K562 (cell line): Measurements from ENCODE around the gene ANGPTL3. TPM values are rescaled to one million over a fixed set of nuclear protein-coding genes. Genes with fewer than 3 reads are reported as not detected.

Experiments used
- ATAC-seq: fragments of 200-7000 bp; cut with Tn5 transposase; 3 replicates; pipeline ENCODE4 v1.9.1; 2020; ENCODE audit warnings: moderate library complexity
- BruUV-seq: library from RNA; stranded (reverse); fragments of 400-500 nt; replicated peaks from 2 replicates; lab custom pipeline; 2021; lab: Mats Ljungman, UMichigan
- CTCF ChIA-PET: fragments of 300-600 bp; formaldehyde crosslinking; extraction: SDS; loops from one replicate; lab custom pipeline; 2021; ENCODE audit warnings: low intra/inter-chr PET ratio; lab: Yijun Ruan, JAX
- POLR2A ChIA-PET: fragments of 300-600, 350-650 bp; sonication (Branson Sonifier 250); formaldehyde crosslinking; extraction: SDS; loops from one replicate; lab custom pipeline; 2021; ENCODE audit warnings: antibody characterized with exemption, inconsistent platforms; lab: Yijun Ruan, JAX
- DNase-seq, 4 experiments: peaks; one replicate each; pipeline versions ENCODE4 v3.0.0 to v3.0.0-alpha.2; 2011 to 2018; ENCODE audit warnings: low spot score in 3 of 4, mixed read lengths in 3 of 4; ENCODE audit errors: extremely low read depth in 1 of 4
- FAIRE-seq: peaks from 2 replicates; lab custom pipeline; 2011; peaks lifted over from hg19 to GRCh38; lab: Jason Lieb, UNC
- H2AFZ ChIP-seq: 2 replicates; pipeline ENCODE4 v1.6.0; 2011; ENCODE audit warnings: low read depth, low read length, control low read depth, inconsistent platforms
- H3K27ac ChIP-seq: fragments of 200-600 bp; 3 replicates; pipeline ENCODE4 v1.8.0; 2011; ENCODE audit warnings: low read depth, mild to moderate bottlenecking, control low read depth, inconsistent platforms, low read length, moderate library complexity, mixed read lengths; ENCODE audit errors: extremely low read depth
- H3K27me3 ChIP-seq, 2 experiments: fragments of 300-600 bp in 1 of 2; 2 replicates in 1 of 2; 3 replicates in 1 of 2; pipeline versions ENCODE4 v1.6.0 to v1.8.0; 2011; ENCODE audit warnings: inconsistent platforms in 2 of 2, low read length in 2 of 2, mild to moderate bottlenecking in 1 of 2, mixed read lengths in 1 of 2, moderate library complexity in 1 of 2; ENCODE audit not compliant: control insufficient read depth in 2 of 2, insufficient read depth in 2 of 2
- H3K36me3 ChIP-seq: fragments of 300-600 bp; 3 replicates; pipeline ENCODE4 v1.8.0; 2011; ENCODE audit warnings: mild to moderate bottlenecking, low read length, inconsistent platforms; ENCODE audit not compliant: control insufficient read depth, insufficient read depth
- H3K4me1 ChIP-seq, 2 experiments: fragments of 200-600 bp in 1 of 2; replicated peaks in 1 of 2; 2 replicates in 1 of 2; 3 replicates in 1 of 2; pipeline versions ENCODE4 v1.5.1 to v1.8.0; 2011; ENCODE audit warnings: inconsistent platforms in 2 of 2, low read length in 2 of 2, mild to moderate bottlenecking in 1 of 2, mixed read lengths in 1 of 2, moderate library complexity in 1 of 2; ENCODE audit not compliant: control insufficient read depth in 2 of 2, insufficient read depth in 2 of 2
- H3K4me2 ChIP-seq: 2 replicates; pipeline ENCODE4 v1.6.1; 2011; ENCODE audit warnings: low read length, control low read depth, inconsistent platforms, mixed read lengths; ENCODE audit not compliant: insufficient read depth
- H3K4me3 ChIP-seq: fragments of 200-600 bp; sonication (generic), shearing (Covaris generic); 2 replicates; pipeline ENCODE4 v1.5.1; 2016; ENCODE audit warnings: control low read depth, inconsistent platforms
- H3K79me2 ChIP-seq: fragments of 200-600 bp; 3 replicates; pipeline ENCODE4 v1.8.0; 2011; ENCODE audit warnings: low read length, inconsistent platforms; ENCODE audit not compliant: control insufficient read depth, insufficient read depth
- H3K9ac ChIP-seq, 2 experiments: 2 replicates each; pipeline versions ENCODE4 v1.6.0 to v1.6.1; 2011; ENCODE audit warnings: low read depth in 2 of 2, low read length in 2 of 2, control low read depth in 1 of 2, inconsistent platforms in 1 of 2, mild to moderate bottlenecking in 1 of 2, mixed read lengths in 1 of 2; ENCODE audit not compliant: insufficient read depth in 1 of 2
- H3K9me1 ChIP-seq: one replicate; pipeline ENCODE4 v1.6.0; 2011; ENCODE audit warnings: inconsistent platforms, mild to moderate bottlenecking, low read length, moderate library complexity; ENCODE audit not compliant: control insufficient read depth, insufficient read depth
- H3K9me3 ChIP-seq: replicated peaks from 2 replicates; pipeline ENCODE4 v1.5.1; 2011; ENCODE audit warnings: low read depth, low read length, inconsistent platforms; ENCODE audit not compliant: control insufficient read depth, insufficient read depth
- H4K20me1 ChIP-seq: replicated peaks from 2 replicates; pipeline ENCODE4 v1.6.1; 2011; ENCODE audit warnings: low read length, inconsistent platforms, mixed read lengths; ENCODE audit not compliant: control insufficient read depth, insufficient read depth
- KAT7 ChIP-seq: sonication (generic); formaldehyde crosslinking; IDR thresholded peaks from 2 replicates; pipeline ENCODE4 v1.8.0; 2022; ENCODE audit warnings: missing genetic modification reagents, mild to moderate bottlenecking, borderline replicate concordance
- MTA2 ChIP-seq: fragments of 450-650 bp; IDR thresholded peaks from 2 replicates; pipeline ENCODE4 v1.6.1; 2016; ENCODE audit warnings: low read depth
- RBM15 ChIP-seq: fragments of 200-400 bp; formaldehyde crosslinking; IDR thresholded peaks from 2 replicates; pipeline ENCODE4 v1.6.1; 2018; ENCODE audit warnings: mild to moderate bottlenecking, low read length, moderate library complexity; ENCODE audit not compliant: insufficient read depth
- RBM25 ChIP-seq: fragments of 200-400 bp; formaldehyde crosslinking; IDR thresholded peaks from 2 replicates; pipeline ENCODE4 v1.6.1; 2018; ENCODE audit warnings: low read length, low read depth, moderate library complexity; ENCODE audit not compliant: severe bottlenecking
- SREBF2 ChIP-seq: sonication (generic); formaldehyde crosslinking; IDR thresholded peaks from 2 replicates; pipeline ENCODE4 v1.4.0; 2020; ENCODE audit warnings: mild to moderate bottlenecking, missing genetic modification reagents
- SUPT5H ChIP-seq: fragments of 450-650 bp; IDR thresholded peaks from 2 replicates; pipeline ENCODE4 v1.6.1; 2016
- TCF7 ChIP-seq: sonication (generic); IDR thresholded peaks from 2 replicates; pipeline ENCODE4 v1.6.1; 2016; ENCODE audit warnings: antibody characterized with exemption, borderline replicate concordance
- ZBED1 ChIP-seq: IDR thresholded peaks from 2 replicates; pipeline ENCODE4 v1.6.1; 2014
- ZEB2 ChIP-seq: fragments of 450-650 bp; IDR thresholded peaks from 2 replicates; pipeline ENCODE4 v1.6.1; 2016
- ZNF121 ChIP-seq: sonication (generic); formaldehyde crosslinking; conservative IDR thresholded peaks from 2 replicates; pipeline ENCODE4 v1.8.0; 2022; ENCODE audit warnings: missing genetic modification reagents
- ZNF140 ChIP-seq: fragments of 250-450 bp; sonication (Bioruptor Pico); IDR thresholded peaks from 2 replicates; pipeline ENCODE4 v1.8.0; 2021; ENCODE audit warnings: moderate library complexity, mild to moderate bottlenecking, inconsistent platforms
- ZNF253 ChIP-seq: fragments of 250-450 bp; sonication (Bioruptor Pico); conservative IDR thresholded peaks from 2 replicates; pipeline ENCODE4 v1.6.1; 2021; ENCODE audit warnings: mild to moderate bottlenecking
- WGBS: fragments of 100-300 bp; shearing (Covaris generic); methylation state at CpG from one replicate; pipeline ENCODE4 v1.1.6; 2016; ENCODE audit warnings: low coverage, mixed read lengths; ENCODE audit not compliant: insufficient coverage; ENCODE audit errors: missing lambda C conversion rate; 5-methylcytosine and 5-hydroxymethylcytosine counted together
- in situ Hi-C: fragments of 300-500 bp; cut with MboI; formaldehyde crosslinking; loops from 4 replicates; pipeline ENCODE4 v1.15.0; 2018; ENCODE audit warnings: inconsistent platforms, mixed read lengths
- intact Hi-C: fragments of 100-400 bp; cut with micrococcal nuclease; formaldehyde crosslinking; loops from 2 replicates; pipeline ENCODE4 v1.14.2; 2022
- polyA plus RNA-seq, 8 experiments: library from polyadenylated mRNA; depleted of rRNA in 4 of 8; stranded (reverse) in 5 of 8; unstranded in 3 of 8; fragments of >200 nt; fragmentation: Nextera tagmentation in 2 of 8; fragmentation: Illumina TruSeq in 1 of 8; extraction: Ambion mirVana in 2 of 8; extraction: Trizol in 1 of 8; gene quantifications; 2 replicates each; pipeline versions ENCODE4 v1.2.1 to v1.2.3, GENCODE V29; 2011 to 2014; ENCODE audit warnings: inconsistent platforms in 1 of 8, missing spikeins in 1 of 8
- total RNA-seq, 7 experiments: library from RNA; depleted of rRNA in 6 of 7; stranded (reverse); fragments of >200 nt in 6 of 7; fragmentation: Illumina TruSeq in 2 of 7; extraction: Trizol in 2 of 7; gene quantifications; 2 replicates each; pipeline versions ENCODE4 v1.2.1 to v1.2.3, GENCODE V29; 2011 to 2021; ENCODE audit warnings: low replicate concordance in 1 of 7
- TF ChIP-seq, protein P1 (sequence below): fragments of 250-450 bp; sonication (Bioruptor Pico); IDR thresholded peaks from 2 replicates; pipeline ENCODE4 v1.8.0; 2022; ENCODE audit warnings: moderate library complexity, mild to moderate bottlenecking, inconsistent platforms
- TF ChIP-seq, protein P2 (sequence below): sonication (generic); IDR thresholded peaks from 2 replicates; pipeline ENCODE4 v1.6.1; 2016

Gene ANGPTL3
- total and polyA plus RNA-seq, 9 of the 15 experiments (the other 6 are each of a cell fraction or from before 2014, with no cell fraction given), result not detected

DNA sequence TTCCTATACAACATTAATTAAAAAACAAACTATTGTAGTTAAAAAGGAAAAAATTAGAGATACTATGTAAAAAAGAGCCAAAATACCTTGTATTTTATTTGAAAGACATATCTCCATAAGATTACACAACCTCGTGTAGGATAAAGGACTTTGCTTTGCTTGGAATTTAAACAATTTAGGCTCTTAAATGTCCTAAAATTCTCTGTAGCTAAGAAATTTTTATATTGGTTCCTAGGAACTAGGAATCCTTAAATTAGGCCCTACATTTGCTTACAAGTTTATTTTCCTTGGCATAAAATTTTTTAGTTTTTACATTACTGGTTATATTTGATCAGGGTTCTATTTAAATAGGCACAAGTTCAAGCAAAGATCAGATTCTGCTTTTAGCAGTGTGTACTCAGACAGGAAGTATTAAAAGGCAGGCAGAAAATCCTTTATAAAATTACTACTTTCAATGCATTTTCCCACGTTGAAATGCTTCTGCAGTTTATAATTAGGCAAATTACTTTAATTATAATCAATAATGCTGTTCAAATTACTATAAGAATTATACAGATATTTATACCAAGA is 3.4 kb upstream of the ANGPTL3 start:
- H3K27ac ChIP-seq, result no peak overlapping the region
- 15% methylated on average over 2 of the region's 2 CpGs for WGBS

DNA sequence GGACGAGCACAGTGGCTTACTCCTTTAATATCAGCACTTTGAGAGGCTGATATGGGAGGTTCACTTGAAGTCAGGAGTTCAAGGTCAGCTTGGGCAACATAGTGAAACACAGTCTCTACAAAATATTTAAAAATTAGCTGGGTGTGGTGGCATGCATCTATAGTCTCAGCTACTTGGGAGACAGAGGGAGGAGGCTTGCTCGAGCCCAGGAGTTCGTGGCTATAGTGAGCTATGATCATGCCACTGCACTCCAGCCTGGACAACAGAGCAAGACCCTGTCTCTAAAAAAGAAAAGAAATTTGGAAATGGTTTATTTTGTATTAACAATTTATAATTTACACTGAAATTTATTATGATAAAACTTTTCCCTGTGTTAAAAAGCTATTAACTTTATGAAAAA is 1.7 kb upstream of the ANGPTL3 start:
- intact Hi-C loops, result no loop called here
- ChIA-PET CTCF (no interaction called here), POLR2A (no interaction called here)
- Histone ChIP-seq H3K9ac (no peak overlapping the region), H3K27ac (no peak overlapping the region), H3K4me1 (no peaks in the 10 kb centered on the region), H3K36me3 (no peaks in the 10 kb centered on the region), H3K27me3 (no peaks in the 10 kb centered on the region), H4K20me1 (no peaks in the 10 kb centered on the region), H3K79me2 (no peaks in the 10 kb centered on the region), H3K9me1 (no peaks in the 10 kb centered on the region), H3K9me3 (no peaks in the 10 kb centered on the region), H3K4me3 (no peak overlapping the region), H3K4me2 (no peak overlapping the region), H2AFZ (no peak overlapping the region)
- in situ Hi-C loops, result no loop called here
- no peak for DNase-seq
- no TSS peak for BruUV-seq
- 17% methylated on average over 2 of the region's 3 CpGs for WGBS
- no peak for TF ChIP-seq ZNF140 (CRISPR knock-in tag)
- peak; percentile 33; the same call in 1 of the 2 replicates for TF ChIP-seq ZNF121 (CRISPR knock-in tag)
- TF ChIP-seq ZNF253, result no peak
- TF ChIP-seq RBM15, result no peak
- TF ChIP-seq MTA2, result no peak
- no peak for TF ChIP-seq ZBED1
- TF ChIP-seq, protein P1, sequence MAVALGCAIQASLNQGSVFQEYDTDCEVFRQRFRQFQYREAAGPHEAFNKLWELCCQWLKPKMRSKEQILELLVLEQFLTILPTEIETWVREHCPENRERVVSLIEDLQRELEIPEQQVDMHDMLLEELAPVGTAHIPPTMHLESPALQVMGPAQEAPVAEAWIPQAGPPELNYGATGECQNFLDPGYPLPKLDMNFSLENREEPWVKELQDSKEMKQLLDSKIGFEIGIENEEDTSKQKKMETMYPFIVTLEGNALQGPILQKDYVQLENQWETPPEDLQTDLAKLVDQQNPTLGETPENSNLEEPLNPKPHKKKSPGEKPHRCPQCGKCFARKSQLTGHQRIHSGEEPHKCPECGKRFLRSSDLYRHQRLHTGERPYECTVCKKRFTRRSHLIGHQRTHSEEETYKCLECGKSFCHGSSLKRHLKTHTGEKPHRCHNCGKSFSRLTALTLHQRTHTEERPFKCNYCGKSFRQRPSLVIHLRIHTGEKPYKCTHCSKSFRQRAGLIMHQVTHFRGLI, result no peak
- FAIRE-seq, result no peak
- no peak for ATAC-seq

More for the DNA sequence above, 3.4 kb upstream of the ANGPTL3 start:
- Histone ChIP-seq H3K4me2 (no peak overlapping the region), H3K36me3 (no peaks in the 10 kb centered on the region), H3K27me3 (no peaks in the 10 kb centered on the region), H3K9me3 (no peaks in the 10 kb centered on the region), H2AFZ (no peak overlapping the region), H3K79me2 (no peaks in the 10 kb centered on the region), H4K20me1 (no peaks in the 10 kb centered on the region), H3K9me1 (no peaks in the 10 kb centered on the region), H3K4me1 (no peaks in the 10 kb centered on the region), H3K4me3 (no peak overlapping the region), H3K9ac (no peak overlapping the region)
- ChIA-PET CTCF (no interaction called here), POLR2A (no interaction called here)
- TF ChIP-seq SUPT5H, result no peak
- no peak for TF ChIP-seq ZEB2
- no peak for TF ChIP-seq KAT7 (CRISPR knock-in tag)
- TF ChIP-seq SREBF2 (CRISPR knock-in tag), result no peak
- no peak for TF ChIP-seq TCF7
- no peak for TF ChIP-seq RBM25
- TF ChIP-seq, protein P2, sequence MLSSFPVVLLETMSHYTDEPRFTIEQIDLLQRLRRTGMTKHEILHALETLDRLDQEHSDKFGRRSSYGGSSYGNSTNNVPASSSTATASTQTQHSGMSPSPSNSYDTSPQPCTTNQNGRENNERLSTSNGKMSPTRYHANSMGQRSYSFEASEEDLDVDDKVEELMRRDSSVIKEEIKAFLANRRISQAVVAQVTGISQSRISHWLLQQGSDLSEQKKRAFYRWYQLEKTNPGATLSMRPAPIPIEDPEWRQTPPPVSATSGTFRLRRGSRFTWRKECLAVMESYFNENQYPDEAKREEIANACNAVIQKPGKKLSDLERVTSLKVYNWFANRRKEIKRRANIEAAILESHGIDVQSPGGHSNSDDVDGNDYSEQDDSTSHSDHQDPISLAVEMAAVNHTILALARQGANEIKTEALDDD, result no peak
- intact Hi-C loops, result no loop called here
- in situ Hi-C loops, result no loop called here
- DNase-seq (no peak), FAIRE-seq (no peak), ATAC-seq (no peak)
- BruUV-seq, result no TSS peak
